ENCODE results near the gene SFMBT1. TPM values are rescaled to one million over a fixed set of nuclear protein-coding genes. Genes with fewer than 3 reads are reported as not detected.

Gene SFMBT1
- total and polyA plus RNA-seq, 2 experiments from 2014 or later = 5.3 to 24.0 TPM

GRCh38 chr3:52882377-52882776 lies 163.5 kb downstream of the SFMBT1 start:
- no peak for ATAC-seq
- Histone ChIP-seq H3K4me2 (no peak overlapping the region), H3K79me2 (replicated peaks; ENCODE audit: insufficient read depth) (peaks cover 14% of the 10 kb centered on the region), H2AFZ (no peak overlapping the region), H3K27ac (ENCODE audit: low read depth) (no peak overlapping the region), H4K20me1 (replicated peaks; ENCODE audit: insufficient read depth) (no peaks in the 10 kb centered on the region; the same call in none of the 2 replicates), H3K9me2 (ENCODE audit: insufficient read depth) (no peaks in the 10 kb centered on the region), H3K36me3 (ENCODE audit: insufficient read depth) (no peaks in the 10 kb centered on the region), H3K4me3 (no peak overlapping the region), H3F3A (replicated peaks; ENCODE audit: low read depth) (no peaks in the 10 kb centered on the region), H3K4me1 (ENCODE audit: insufficient read depth) (no peaks in the 10 kb centered on the region), H3K27me3 (ENCODE audit: insufficient read depth) (no peaks in the 10 kb centered on the region)
- H3K4me1 Mint-ChIP-seq = no peaks in the 10 kb centered on the region
- no peak for TF ChIP-seq ETS1 (IDR thresholded peaks at IDR 0.05)
- no peak for TF ChIP-seq REST (IDR thresholded peaks at IDR 0.05; ENCODE audit: unreplicated experiment)
- peaks cover 16% of the 10 kb centered on the region; the same call in 2 of the 3 replicates for H3K36me3 Mint-ChIP-seq (ENCODE audit: low read depth)
- peaks cover 5% of the 10 kb centered on the region for H3K27me3 Mint-ChIP-seq (ENCODE audit: insufficient read depth, low read depth, poor library complexity)
- H3K9me3 Mint-ChIP-seq = no peaks in the 10 kb centered on the region
- no peak overlapping the region for H3K4me3 Mint-ChIP-seq
- H3K27ac Mint-ChIP-seq = no peak overlapping the region
- no peak for DNase-seq (ENCODE audit: low spot score)

- Histone ChIP-seq H3K9me2 (ENCODE audit: insufficient read depth) (no peaks in the 10 kb centered on the region), H3F3A (replicated peaks; ENCODE audit: low read depth) (no peaks in the 10 kb centered on the region), H3K4me3 (no peak overlapping the region), H3K36me3 (ENCODE audit: insufficient read depth) (no peaks in the 10 kb centered on the region), H3K79me2 (replicated peaks; ENCODE audit: insufficient read depth) (peaks cover 17% of the 10 kb centered on the region), H3K4me1 (ENCODE audit: insufficient read depth) (no peaks in the 10 kb centered on the region), H3K27me3 (ENCODE audit: insufficient read depth) (no peaks in the 10 kb centered on the region), H4K20me1 (replicated peaks; ENCODE audit: insufficient read depth) (no peaks in the 10 kb centered on the region; the same call in none of the 2 replicates), H3K27ac (ENCODE audit: low read depth) (no peak overlapping the region), H3K4me2 (no peak overlapping the region), H2AFZ (no peak overlapping the region)
- Mint-ChIP-seq H3K9me3 (no peaks in the 10 kb centered on the region), H3K27me3 (ENCODE audit: insufficient read depth, low read depth, poor library complexity) (peaks cover 5% of the 10 kb centered on the region), H3K4me1 (no peaks in the 10 kb centered on the region), H3K27ac (no peak overlapping the region), H3K36me3 (ENCODE audit: low read depth) (peaks cover 16% of the 10 kb centered on the region; the same call in 2 of the 3 replicates), H3K4me3 (no peak overlapping the region)
- no peak; the same call in 2 of the 3 replicates for ATAC-seq
- DNase-seq (ENCODE audit: low spot score) = no peak
- no peak for TF ChIP-seq EZH2phosphoT487 (IDR thresholded peaks at IDR 0.05; ENCODE audit: unreplicated experiment)
- TF ChIP-seq ZNF462 (CRISPR knock-in tag; IDR thresholded peaks at IDR 0.05) = no peak
- no peak for TF ChIP-seq CTCF (conservative IDR thresholded peaks at IDR 0.05; ENCODE audit: low read depth in 2 of 2)
- TF ChIP-seq STAT1 (IDR thresholded peaks at IDR 0.05; ENCODE audit: unreplicated experiment) = no peak
- TF ChIP-seq ZNF114 (CRISPR knock-in tag; IDR thresholded peaks at IDR 0.05) = no peak
Observed at GRCh38 chr3:52881871-52882270, 164.0 kb downstream of the SFMBT1 start.

Measured in GM23338 (cell line).